Measurements from ENCODE around the gene PORCN.

DNA sequence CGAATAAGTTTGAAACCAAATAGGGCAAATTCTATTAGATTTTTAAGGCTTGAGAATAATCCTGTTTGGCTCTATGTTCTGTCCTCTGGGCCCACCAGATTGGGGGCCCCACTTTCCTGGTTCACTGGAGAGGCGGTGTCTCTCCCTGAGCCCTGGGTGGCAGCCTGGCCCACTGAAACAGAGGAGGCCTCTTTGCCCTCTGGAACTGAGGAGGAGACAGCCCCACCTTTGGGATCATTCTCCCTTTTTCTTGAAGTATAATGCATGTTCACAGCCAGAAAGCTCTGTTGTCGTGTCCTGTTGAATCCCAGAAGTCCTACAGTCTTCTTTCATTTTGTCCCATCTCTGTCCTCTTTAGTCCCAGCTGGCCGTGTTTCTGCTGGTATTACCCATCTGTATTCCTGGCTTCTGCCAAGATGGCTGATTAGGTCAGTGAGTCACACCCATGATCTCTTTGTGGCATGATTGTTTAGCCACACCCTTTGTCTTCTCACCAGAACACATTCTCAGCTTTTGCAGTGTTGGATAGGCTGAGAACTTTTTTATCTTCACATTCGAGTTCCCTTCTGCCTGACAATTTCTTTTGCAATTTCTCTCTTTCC is 22.7 kb downstream of the PORCN start:
- TF ChIP-seq ATF3 (IDR thresholded peaks at IDR 0.05) (no peak), EGR1 (IDR thresholded peaks at IDR 0.05; ENCODE audit: low read depth in 2 of 2) (no peak), NR2F2 (IDR thresholded peaks at IDR 0.05) (no peak), GABPA (IDR thresholded peaks at IDR 0.05 in 1 of 2, conservative IDR thresholded peaks at IDR 0.05 in 1 of 2) (no peak), FOXA1 (IDR thresholded peaks at IDR 0.05) (no peak), SP1 (IDR thresholded peaks at IDR 0.05) (no peak), TAF1 (conservative IDR thresholded peaks at IDR 0.05) (no peak), YY1 (IDR thresholded peaks at IDR 0.05) (no peak)
- TF ChIP-seq, protein P1, sequence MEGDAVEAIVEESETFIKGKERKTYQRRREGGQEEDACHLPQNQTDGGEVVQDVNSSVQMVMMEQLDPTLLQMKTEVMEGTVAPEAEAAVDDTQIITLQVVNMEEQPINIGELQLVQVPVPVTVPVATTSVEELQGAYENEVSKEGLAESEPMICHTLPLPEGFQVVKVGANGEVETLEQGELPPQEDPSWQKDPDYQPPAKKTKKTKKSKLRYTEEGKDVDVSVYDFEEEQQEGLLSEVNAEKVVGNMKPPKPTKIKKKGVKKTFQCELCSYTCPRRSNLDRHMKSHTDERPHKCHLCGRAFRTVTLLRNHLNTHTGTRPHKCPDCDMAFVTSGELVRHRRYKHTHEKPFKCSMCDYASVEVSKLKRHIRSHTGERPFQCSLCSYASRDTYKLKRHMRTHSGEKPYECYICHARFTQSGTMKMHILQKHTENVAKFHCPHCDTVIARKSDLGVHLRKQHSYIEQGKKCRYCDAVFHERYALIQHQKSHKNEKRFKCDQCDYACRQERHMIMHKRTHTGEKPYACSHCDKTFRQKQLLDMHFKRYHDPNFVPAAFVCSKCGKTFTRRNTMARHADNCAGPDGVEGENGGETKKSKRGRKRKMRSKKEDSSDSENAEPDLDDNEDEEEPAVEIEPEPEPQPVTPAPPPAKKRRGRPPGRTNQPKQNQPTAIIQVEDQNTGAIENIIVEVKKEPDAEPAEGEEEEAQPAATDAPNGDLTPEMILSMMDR (IDR thresholded peaks at IDR 0.05; ENCODE audit: low read depth, low read length, missing input control), result no peak

Measured in liver (tissue), 3 donors.